ENCODE results near the gene PLXNA4.

The PLXNA4 gene

DNA sequence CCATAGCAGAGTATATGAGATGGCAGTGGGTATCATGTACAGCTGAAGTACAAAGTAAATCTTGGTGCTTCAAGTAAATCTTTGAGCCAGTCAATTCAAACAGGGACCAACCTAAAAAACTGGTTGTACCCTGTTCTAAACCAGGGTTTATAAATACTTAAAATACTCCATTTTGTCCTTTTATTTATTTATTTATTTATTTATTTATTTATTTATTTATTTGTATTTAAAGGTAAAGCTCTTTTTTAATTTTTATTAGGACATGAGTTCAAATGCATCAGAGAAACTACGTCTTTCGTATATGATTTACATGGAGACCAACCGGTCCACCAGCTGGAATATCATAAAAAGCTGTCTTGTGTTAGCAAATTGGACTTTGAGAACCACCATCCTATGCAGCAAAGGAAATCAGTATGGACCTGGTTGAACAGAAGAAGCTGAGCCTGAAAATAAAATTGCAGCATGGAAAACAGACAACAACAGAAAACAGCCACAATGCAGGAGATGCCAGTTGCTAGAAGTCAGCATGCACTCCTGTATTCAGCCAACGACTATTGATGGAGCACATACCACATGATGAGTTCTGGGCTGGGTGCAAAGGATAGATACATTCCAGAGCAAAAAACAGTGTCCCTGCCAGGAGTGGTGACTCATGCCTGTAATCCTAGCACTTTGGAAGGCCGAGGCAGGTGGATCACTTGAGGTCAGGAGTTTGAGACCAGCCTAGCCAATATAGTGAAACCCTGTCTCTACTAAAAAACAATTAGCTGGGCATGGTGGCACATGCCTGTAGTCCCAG, 60.0 kb downstream of the PLXNA4 start:
- no peak overlapping the region for H3K27ac Mint-ChIP-seq
- ATAC-seq = no peak
- H3K9me3 Mint-ChIP-seq = no peaks in the 10 kb centered on the region
- no peaks in the 10 kb centered on the region for H3K4me1 Mint-ChIP-seq
- H3K36me3 Mint-ChIP-seq = no peaks in the 10 kb centered on the region
- H3K27me3 Mint-ChIP-seq = no peaks in the 10 kb centered on the region
- H3K4me3 Mint-ChIP-seq = no peak overlapping the region

DNA sequence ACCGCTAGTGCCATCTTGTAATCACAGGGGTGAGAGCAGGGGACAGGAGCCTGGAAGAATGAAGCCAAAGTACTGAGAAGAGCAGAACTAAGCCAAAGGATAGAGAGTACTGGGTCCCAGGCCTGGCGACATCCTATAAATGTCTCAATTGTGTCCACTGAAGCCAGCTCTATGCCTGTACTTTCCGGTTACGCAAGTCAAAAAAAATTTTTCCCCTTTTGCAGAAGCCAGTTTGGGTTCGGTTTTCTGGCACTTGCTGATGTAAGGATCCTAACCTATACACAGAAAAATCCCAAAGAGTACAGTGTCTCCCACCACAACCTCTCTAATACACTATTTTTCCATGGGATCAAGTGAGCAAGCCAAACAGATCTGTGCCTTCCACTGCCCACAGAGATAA, 61.1 kb downstream of the PLXNA4 start:
- Mint-ChIP-seq H3K4me1 (no peaks in the 10 kb centered on the region), H3K27me3 (no peaks in the 10 kb centered on the region), H3K9me3 (no peaks in the 10 kb centered on the region), H3K36me3 (no peaks in the 10 kb centered on the region), H3K4me3 (no peak overlapping the region), H3K27ac (no peak overlapping the region)
- ATAC-seq = no peak

DNA sequence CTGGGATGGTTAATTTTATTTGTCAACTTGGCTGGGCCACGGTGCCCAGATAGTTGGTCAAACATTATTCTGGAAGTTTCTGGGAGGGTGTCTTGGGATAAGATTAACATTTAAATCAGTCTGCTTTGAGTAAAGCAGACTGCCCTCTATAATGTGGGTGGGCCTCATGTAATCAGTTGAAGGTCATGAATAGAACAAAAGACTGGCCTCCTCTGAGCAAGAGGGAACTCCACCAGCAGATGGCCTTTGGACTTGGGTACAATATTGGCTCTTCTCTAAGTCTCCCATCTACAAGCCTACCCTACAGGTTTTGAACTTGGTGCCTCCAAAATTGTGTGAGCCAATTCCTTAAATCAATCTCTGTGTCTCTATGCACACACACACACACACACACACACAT, 61.8 kb downstream of the PLXNA4 start:
- H3K27ac Mint-ChIP-seq = no peak overlapping the region
- H3K4me1 Mint-ChIP-seq = no peaks in the 10 kb centered on the region
- no peaks in the 10 kb centered on the region for H3K27me3 Mint-ChIP-seq
- no peaks in the 10 kb centered on the region for H3K36me3 Mint-ChIP-seq
- no peak overlapping the region for H3K4me3 Mint-ChIP-seq
- no peak for ATAC-seq
- no peaks in the 10 kb centered on the region for H3K9me3 Mint-ChIP-seq

DNA sequence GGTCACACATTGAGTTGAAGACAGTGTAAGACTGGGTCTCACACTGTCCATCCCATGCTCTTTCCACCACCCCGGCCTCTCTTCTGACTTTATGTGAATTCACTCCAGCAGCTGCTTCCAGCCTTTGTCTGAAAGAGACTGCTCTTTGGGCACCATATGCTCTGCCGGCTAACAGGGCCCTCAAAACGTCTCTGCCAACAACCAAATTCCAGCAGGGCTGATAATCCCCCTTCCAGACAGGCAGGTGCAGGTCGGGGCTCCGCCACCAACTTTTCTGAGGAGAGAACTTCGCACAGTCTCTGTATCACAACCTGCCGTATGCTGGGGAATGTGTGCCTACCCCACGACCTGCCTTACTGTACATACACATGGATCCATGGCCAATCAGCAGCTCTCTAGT, 64.3 kb downstream of the PLXNA4 start:
- Mint-ChIP-seq H3K9me3 (no peaks in the 10 kb centered on the region), H3K4me1 (no peaks in the 10 kb centered on the region), H3K27ac (no peak overlapping the region), H3K27me3 (no peaks in the 10 kb centered on the region), H3K36me3 (no peaks in the 10 kb centered on the region), H3K4me3 (no peak overlapping the region)
- no peak for ATAC-seq

DNA sequence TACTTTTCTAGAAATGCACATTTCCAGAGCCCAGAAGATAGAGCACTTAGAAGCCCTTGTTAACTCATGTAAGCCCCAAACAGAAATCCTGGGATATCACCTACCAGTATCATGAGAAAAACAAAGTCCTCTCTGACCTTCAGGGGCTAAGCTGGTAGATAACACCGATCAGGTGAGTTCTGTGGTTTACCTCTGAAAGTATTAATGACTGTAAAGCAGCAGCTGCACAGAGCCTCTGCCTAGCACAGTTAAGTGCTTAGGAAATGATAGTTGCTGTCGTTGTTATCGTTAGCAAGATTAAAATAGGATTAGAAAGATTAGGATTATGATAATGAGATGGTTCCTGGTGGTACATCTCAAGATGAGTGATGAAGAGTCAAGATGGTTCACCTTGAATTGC, 64.9 kb downstream of the PLXNA4 start:
- no peak for ATAC-seq
- H3K9me3 Mint-ChIP-seq = no peaks in the 10 kb centered on the region
- H3K27ac Mint-ChIP-seq = no peak overlapping the region
- no peaks in the 10 kb centered on the region for H3K36me3 Mint-ChIP-seq
- H3K27me3 Mint-ChIP-seq = no peaks in the 10 kb centered on the region
- H3K4me1 Mint-ChIP-seq = no peaks in the 10 kb centered on the region
- no peak overlapping the region for H3K4me3 Mint-ChIP-seq

DNA sequence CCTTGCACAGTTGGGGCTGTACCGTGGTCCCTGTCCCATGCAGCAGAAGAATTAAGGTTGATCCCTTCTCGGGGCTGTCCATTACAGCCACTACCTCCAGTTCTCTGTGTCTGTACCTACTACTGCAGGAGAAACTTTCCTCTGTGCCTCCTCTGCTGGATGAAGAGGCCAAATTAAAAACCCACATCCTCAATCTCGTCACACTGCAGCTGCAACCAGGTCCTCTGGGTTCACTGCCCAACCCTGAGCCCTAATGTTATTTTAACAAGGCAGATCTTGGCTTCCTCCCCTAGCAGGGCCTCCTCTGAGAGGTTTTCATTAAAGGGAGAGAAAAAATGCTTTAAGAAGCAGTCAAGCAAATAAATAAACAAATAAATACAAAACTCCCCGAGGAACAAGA, 66.6 kb downstream of the PLXNA4 start:
- Mint-ChIP-seq H3K9me3 (no peaks in the 10 kb centered on the region), H3K4me3 (no peak overlapping the region), H3K4me1 (no peaks in the 10 kb centered on the region), H3K27ac (no peak overlapping the region), H3K36me3 (no peaks in the 10 kb centered on the region), H3K27me3 (no peaks in the 10 kb centered on the region)
- no peak for ATAC-seq

DNA sequence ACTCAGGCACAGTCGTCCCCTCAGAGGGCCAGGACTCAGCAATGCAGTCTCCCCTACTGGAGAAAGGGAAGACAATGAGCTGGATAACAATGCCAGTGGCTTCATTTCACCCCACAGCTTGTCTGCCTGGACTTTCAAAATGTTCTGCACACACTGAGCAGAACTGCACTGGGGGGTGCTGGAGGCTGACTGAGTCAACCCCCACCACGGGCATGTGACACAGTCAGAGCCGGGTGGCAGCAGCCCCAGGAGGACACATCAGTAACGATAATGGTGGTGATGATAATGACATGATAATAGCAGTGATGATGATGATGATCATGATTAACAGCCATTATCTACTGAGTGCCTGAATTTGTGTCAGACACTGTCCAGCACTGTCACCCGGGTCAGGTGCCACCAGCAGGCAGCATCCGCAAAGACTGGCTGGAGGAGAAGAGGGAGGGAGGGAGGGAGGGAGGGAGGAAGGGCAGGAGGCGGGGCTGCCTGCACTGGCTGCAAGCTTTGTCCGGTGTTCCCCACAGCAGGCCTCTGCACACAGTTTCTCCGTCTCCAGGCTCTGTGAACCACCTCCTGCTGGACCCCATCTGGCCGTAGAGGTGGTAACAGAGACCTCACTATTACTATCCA, 67.4 kb downstream of the PLXNA4 start:
- Mint-ChIP-seq H3K36me3 (no peaks in the 10 kb centered on the region), H3K27me3 (no peaks in the 10 kb centered on the region), H3K4me3 (no peak overlapping the region), H3K4me1 (no peaks in the 10 kb centered on the region), H3K9me3 (no peaks in the 10 kb centered on the region), H3K27ac (no peak overlapping the region)
- ATAC-seq = no peak

DNA sequence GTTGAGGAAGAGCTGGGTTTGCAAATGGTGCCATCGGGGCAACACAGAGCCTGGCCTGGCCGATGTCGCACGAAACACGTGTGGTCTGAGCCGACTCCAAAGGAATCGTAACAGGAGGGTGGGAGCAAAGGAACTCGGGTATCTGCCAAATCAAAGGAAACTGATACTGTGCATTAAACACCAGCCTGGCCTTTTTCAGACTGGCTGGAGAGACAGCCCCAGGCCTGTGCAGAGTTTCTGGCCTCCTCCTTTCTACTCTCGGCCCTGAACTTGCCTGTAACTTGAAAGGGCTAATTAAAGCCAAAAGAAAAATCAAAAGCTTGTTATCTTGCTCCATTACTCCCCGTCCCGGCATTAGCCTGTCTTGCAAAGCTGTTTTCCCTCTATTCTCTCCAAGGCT, 71.4 kb downstream of the PLXNA4 start:
- no peaks in the 10 kb centered on the region for H3K4me1 Mint-ChIP-seq
- no peak overlapping the region for H3K4me3 Mint-ChIP-seq
- no peak for ATAC-seq
- H3K27ac Mint-ChIP-seq = no peak overlapping the region
- H3K9me3 Mint-ChIP-seq = no peaks in the 10 kb centered on the region
- H3K27me3 Mint-ChIP-seq = peaks cover 6% of the 10 kb centered on the region
- no peaks in the 10 kb centered on the region for H3K36me3 Mint-ChIP-seq

DNA sequence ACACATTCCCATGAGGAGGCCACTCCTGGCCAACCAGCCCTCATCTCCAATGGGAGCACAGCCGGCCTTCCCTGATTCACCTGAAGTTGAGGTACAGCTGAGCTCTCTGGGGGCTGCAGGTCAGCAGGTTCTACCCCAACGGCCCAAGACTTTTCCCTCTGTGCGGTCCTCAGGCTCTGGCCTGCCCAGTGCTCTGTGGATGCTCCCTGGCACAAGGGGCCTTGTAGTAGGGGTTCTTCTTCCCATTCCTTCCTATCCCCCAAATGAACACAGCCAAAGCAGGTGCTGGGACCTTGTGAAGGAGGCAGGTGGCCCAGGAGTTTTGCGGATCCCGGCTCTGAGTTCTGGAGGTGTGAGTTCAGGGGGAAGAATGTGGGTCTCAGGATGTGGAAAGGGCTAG, 72.2 kb downstream of the PLXNA4 start:
- H3K27ac Mint-ChIP-seq = no peak overlapping the region
- no peak for ATAC-seq
- peaks cover 8% of the 10 kb centered on the region for H3K27me3 Mint-ChIP-seq
- H3K4me1 Mint-ChIP-seq = no peaks in the 10 kb centered on the region
- H3K9me3 Mint-ChIP-seq = no peaks in the 10 kb centered on the region
- no peaks in the 10 kb centered on the region for H3K36me3 Mint-ChIP-seq
- no peak overlapping the region for H3K4me3 Mint-ChIP-seq

DNA sequence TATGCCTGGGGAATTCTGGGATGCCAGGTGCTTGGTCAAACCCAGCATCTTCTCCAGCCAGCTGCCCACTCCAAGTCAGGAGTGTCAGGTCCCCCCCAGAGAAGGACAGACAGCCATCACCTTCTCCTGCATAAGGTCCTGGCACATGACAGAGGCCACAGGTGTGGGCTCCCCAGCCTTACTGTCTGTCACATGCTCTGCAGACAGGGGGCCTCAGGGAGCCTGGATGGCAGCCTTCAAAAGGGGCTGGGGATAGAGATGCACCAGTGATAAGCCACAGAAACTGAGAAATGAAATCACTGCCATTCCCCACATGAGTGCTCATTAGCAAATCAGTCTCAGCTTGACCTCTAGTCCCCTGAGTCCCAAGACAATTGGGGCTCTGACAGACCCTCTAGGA, 72.9 kb downstream of the PLXNA4 start:
- Mint-ChIP-seq H3K36me3 (no peaks in the 10 kb centered on the region), H3K9me3 (no peaks in the 10 kb centered on the region), H3K27ac (no peak overlapping the region), H3K4me1 (no peaks in the 10 kb centered on the region), H3K27me3 (peaks cover 8% of the 10 kb centered on the region), H3K4me3 (no peak overlapping the region)
- no peak for ATAC-seq

DNA sequence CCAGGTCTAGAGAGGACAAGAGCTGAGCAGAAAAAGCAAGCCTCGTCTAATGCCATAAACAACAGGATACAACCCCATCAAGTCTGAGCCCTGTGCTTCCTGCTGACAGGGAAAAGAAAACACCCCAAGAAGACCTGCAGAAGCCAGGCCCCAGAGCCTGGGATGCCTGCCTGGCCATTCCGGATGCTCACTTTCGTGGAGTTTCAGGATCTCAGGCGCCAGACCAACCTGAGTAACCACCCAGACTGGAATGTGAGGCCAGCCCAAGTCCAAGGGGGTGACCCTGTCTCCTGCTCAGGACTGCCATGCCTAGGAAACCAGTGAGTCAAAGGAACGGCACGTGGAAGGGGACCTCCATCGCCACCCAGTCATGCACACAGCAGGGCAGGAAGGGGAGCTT, 74.3 kb downstream of the PLXNA4 start:
- Mint-ChIP-seq H3K36me3 (no peaks in the 10 kb centered on the region), H3K4me3 (no peak overlapping the region), H3K27me3 (peaks cover 8% of the 10 kb centered on the region), H3K9me3 (no peaks in the 10 kb centered on the region), H3K4me1 (no peaks in the 10 kb centered on the region), H3K27ac (no peak overlapping the region)
- ATAC-seq = no peak

DNA sequence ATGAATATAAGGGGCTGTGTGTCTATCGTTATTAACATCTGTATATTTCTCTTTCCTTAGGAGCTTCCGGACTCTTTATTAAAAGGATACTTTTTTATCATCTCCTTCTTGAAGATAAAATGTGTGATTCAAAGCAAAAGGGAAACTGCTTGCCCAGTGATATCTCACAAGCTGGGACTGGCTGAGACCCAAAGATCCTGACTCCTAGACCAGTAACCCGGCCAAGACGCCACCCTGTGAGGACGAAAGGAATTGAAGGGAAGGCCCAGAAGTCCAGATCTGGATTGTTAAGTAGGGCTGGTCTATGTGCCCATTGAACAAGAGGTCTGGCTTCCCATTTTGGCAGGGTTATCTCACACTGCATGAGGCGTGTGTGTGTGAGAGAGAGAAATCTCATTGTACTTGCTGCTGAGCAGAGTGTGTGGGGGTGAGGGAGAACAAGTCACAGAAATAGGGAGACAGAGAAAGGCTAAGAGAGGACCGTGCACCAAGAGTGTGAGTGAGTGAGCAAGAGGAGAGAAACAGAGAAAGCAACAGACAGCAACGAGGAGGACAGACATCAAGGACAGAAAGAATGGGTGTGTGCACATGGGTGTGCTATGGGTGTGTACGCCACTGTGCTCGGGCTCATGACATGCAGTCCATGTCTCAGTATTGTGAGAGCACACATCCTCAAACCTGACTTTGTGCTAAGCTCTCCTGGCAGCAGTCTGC, 75.4 kb downstream of the PLXNA4 start:
- Mint-ChIP-seq H3K27ac (no peak overlapping the region), H3K9me3 (no peaks in the 10 kb centered on the region), H3K4me3 (no peak overlapping the region), H3K36me3 (no peaks in the 10 kb centered on the region), H3K4me1 (no peaks in the 10 kb centered on the region), H3K27me3 (peaks cover 8% of the 10 kb centered on the region)
- ATAC-seq = no peak

DNA sequence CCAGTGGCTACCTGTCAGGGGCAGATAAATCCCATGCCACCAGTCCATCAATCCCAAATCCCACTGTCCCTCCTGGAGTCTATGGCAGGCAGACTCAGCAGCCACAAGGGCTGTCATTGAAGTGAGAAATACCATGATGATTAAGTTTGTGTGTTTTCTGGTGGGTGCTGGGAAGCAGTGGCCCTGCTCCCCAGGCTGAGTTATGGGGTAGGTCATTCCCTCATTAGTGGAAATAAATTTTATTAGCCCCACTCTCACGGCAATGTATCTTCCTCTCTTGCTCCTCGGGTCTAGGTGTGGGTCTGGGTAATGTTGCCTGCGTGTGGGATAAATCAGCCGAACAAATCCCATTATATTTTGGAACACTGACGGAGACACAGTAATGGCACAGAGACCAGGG, 76.8 kb downstream of the PLXNA4 start:
- no peaks in the 10 kb centered on the region for H3K36me3 Mint-ChIP-seq
- no peak overlapping the region for H3K4me3 Mint-ChIP-seq
- H3K9me3 Mint-ChIP-seq = no peaks in the 10 kb centered on the region
- no peak overlapping the region for H3K27ac Mint-ChIP-seq
- peaks cover 19% of the 10 kb centered on the region for H3K27me3 Mint-ChIP-seq
- H3K4me1 Mint-ChIP-seq = no peaks in the 10 kb centered on the region
- ATAC-seq = no peak

DNA sequence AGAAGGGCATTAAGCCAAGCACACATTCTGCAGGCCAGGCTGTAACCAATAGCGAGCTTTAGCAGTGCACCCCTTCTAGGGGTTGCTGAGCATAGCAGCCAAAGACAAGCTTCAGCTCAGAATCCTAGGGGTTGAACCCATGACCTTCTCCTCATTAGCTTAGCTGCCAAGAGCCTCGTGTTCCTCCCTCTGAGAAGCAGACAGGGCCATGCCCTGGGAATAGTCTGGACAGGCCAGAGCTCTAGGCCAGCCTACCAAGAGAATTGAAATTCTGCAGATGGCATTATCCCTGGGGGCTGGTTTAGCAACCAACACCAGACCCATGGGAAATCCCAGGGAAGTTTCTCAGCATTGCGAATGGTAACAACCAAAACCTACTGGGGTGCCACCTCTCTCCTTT, 77.2 kb downstream of the PLXNA4 start:
- no peaks in the 10 kb centered on the region for H3K36me3 Mint-ChIP-seq
- H3K27ac Mint-ChIP-seq = no peak overlapping the region
- H3K27me3 Mint-ChIP-seq = peaks cover 19% of the 10 kb centered on the region
- no peaks in the 10 kb centered on the region for H3K9me3 Mint-ChIP-seq
- H3K4me1 Mint-ChIP-seq = no peaks in the 10 kb centered on the region
- no peak overlapping the region for H3K4me3 Mint-ChIP-seq
- ATAC-seq = no peak

DNA sequence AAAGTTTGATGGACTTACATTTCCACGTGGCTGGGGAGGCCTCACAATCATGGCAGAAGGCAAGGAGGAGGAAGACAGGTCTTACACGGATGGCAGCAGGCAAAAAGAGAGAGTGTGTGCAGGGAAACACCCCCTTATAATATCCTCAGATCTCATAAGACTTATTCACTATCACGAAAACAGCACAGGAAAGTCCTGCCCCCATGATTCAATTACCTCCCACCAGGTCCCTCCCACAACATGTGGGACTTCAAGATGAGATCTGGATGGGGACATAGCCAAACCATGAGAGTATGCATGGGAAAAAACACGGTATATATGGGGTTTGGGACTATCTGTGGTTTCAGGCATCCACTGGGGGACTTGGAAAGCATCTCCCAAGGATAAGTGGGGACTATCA, 78.0 kb downstream of the PLXNA4 start:
- H3K27me3 Mint-ChIP-seq = peaks cover 19% of the 10 kb centered on the region
- no peak for ATAC-seq
- no peaks in the 10 kb centered on the region for H3K4me1 Mint-ChIP-seq
- H3K4me3 Mint-ChIP-seq = no peak overlapping the region
- H3K9me3 Mint-ChIP-seq = no peaks in the 10 kb centered on the region
- no peaks in the 10 kb centered on the region for H3K36me3 Mint-ChIP-seq
- H3K27ac Mint-ChIP-seq = no peak overlapping the region

DNA sequence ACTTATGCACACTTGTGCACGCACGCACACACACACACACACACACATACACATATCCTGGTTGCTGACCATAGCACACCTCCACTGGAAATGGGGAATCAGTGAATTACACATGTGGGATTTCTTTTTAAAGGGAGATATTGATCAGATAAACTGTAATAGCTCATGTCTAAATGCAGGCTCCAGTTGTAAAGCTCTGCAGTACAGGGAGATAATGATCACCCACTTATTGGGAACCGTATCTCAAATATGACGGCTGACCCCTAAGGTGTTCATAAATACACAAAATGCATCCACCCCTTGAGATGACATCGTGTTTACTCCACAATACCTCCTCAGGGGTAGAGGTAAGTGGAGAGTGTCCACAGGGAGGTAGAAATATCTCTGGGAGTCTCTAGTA, 79.2 kb downstream of the PLXNA4 start:
- no peak for ATAC-seq
- Mint-ChIP-seq H3K4me3 (no peak overlapping the region), H3K27ac (no peak overlapping the region), H3K36me3 (no peaks in the 10 kb centered on the region), H3K4me1 (no peaks in the 10 kb centered on the region), H3K27me3 (peaks cover 19% of the 10 kb centered on the region), H3K9me3 (no peaks in the 10 kb centered on the region)

Measured in stimulated activated memory B cell treated with anti-CD40 and anti-IgM and Interleukin-4, amounts not matched to agents 10 μg/mL and 1 μg/mL and 100 μg/mL, for 72 hours (primary cell).